Measurements from ENCODE around the gene UACA. TPM values are rescaled to one million over a fixed set of nuclear protein-coding genes. Genes with fewer than 3 reads are reported as not detected.

UACA gene
- total and polyA plus RNA-seq, 4 donors: 9.2 to 195 (median 37.9) TPM

DNA sequence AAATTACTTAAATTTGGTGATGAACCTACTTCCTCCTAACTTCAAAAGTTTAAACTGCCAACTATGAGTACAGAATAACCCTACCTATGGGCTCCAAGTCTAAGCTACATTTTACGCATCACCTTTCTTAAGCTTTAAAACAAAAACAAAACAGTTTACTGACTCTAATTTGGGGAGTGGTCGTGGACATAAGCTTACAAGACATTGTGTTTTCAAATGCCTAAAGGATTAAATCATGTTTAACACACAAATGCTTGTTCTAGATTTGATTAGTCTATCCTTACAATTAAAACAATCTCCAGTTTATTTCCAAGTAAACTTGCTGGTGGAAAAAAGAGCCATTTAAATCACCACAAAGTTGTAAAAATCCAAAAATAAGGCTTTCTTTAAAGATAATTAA lies 62.2 kb downstream of the UACA start:
- Histone ChIP-seq H3K9ac (ENCODE audit: insufficient read depth in 1 of 2, low read length in 2 of 2) (peak overlapping the region in 1 of 2 donors; percentile 81), H3K27ac (ENCODE audit: low read depth in 1 of 2, low read length in 1 of 2) (no peak overlapping the region), H3K4me3 (no peak overlapping the region), H3K9me3 (ENCODE audit: control insufficient read depth in 4 of 4, insufficient read depth in 3 of 4, low read length in 3 of 4) (no peaks in the 10 kb centered on the region), H3K36me3 (ENCODE audit: control insufficient read depth in 4 of 4, insufficient read depth in 4 of 4, low read length in 4 of 4) (peaks cover 0 to 3% (median 0%) of the 10 kb centered on the region in 4 donors), H3K4me1 (ENCODE audit: control insufficient read depth in 5 of 5, insufficient read depth in 5 of 5, low read length in 5 of 5) (peaks cover 6 to 56% (median 14%) of the 10 kb centered on the region in 5 donors), H3K27me3 (ENCODE audit: control insufficient read depth in 3 of 3, insufficient read depth in 3 of 3, low read length in 2 of 3) (no peaks in the 10 kb centered on the region)
- no peak for ATAC-seq (ENCODE audit: insufficient read depth, low FRiP score)
- TF ChIP-seq, protein P1, sequence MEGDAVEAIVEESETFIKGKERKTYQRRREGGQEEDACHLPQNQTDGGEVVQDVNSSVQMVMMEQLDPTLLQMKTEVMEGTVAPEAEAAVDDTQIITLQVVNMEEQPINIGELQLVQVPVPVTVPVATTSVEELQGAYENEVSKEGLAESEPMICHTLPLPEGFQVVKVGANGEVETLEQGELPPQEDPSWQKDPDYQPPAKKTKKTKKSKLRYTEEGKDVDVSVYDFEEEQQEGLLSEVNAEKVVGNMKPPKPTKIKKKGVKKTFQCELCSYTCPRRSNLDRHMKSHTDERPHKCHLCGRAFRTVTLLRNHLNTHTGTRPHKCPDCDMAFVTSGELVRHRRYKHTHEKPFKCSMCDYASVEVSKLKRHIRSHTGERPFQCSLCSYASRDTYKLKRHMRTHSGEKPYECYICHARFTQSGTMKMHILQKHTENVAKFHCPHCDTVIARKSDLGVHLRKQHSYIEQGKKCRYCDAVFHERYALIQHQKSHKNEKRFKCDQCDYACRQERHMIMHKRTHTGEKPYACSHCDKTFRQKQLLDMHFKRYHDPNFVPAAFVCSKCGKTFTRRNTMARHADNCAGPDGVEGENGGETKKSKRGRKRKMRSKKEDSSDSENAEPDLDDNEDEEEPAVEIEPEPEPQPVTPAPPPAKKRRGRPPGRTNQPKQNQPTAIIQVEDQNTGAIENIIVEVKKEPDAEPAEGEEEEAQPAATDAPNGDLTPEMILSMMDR (IDR thresholded peaks at IDR 0.05; ENCODE audit: control extremely low read depth, extremely low read depth): no peak
- WGBS, 2 donors: 61 to 75% methylated on average over 2 of the region's 2 CpGs
- peak in 2 of 3 donors; percentile 38 to 62 for DNase-seq

DNA sequence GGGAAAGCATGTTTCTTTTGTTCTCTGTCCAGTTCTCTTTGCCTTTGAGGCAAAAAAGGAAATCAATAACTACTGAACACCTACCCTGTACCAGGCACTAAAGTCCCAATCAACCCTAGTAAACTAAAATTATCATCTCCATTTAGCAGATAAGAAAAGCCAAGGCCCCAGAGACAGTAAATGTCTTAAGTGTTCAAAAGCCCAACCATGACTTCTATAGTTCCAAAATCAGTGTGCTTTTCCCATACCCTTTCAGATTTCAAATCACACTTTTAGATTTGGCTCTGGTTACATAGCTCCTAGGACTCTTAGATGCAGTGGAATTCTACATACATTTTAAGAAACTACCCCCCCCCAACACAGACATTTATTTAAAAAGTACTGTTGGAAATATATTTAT lies 63.5 kb downstream of the UACA start:
- Histone ChIP-seq H3K9me3 (ENCODE audit: control insufficient read depth in 4 of 4, insufficient read depth in 3 of 4, low read length in 3 of 4) (no peaks in the 10 kb centered on the region), H3K36me3 (ENCODE audit: control insufficient read depth in 4 of 4, insufficient read depth in 4 of 4, low read length in 4 of 4) (peaks cover 0 to 3% (median 0%) of the 10 kb centered on the region in 4 donors), H3K9ac (ENCODE audit: insufficient read depth in 1 of 2, low read length in 2 of 2) (peak overlapping the region in 1 of 2 donors; percentile 75), H3K4me1 (ENCODE audit: control insufficient read depth in 5 of 5, insufficient read depth in 5 of 5, low read length in 5 of 5) (peaks cover 6 to 56% (median 14%) of the 10 kb centered on the region in 5 donors), H3K27ac (ENCODE audit: low read depth in 1 of 2, low read length in 1 of 2) (no peak overlapping the region), H3K4me3 (no peak overlapping the region), H3K27me3 (ENCODE audit: control insufficient read depth in 3 of 3, insufficient read depth in 3 of 3, low read length in 2 of 3) (peaks cover 0 to 2% (median 0%) of the 10 kb centered on the region in 3 donors)
- ATAC-seq (ENCODE audit: insufficient read depth, low FRiP score): no peak
- peak in 2 of 3 donors; percentile 77 to 84 for DNase-seq
- TF ChIP-seq, protein P1 (IDR thresholded peaks at IDR 0.05; ENCODE audit: control extremely low read depth, extremely low read depth): no peak

DNA sequence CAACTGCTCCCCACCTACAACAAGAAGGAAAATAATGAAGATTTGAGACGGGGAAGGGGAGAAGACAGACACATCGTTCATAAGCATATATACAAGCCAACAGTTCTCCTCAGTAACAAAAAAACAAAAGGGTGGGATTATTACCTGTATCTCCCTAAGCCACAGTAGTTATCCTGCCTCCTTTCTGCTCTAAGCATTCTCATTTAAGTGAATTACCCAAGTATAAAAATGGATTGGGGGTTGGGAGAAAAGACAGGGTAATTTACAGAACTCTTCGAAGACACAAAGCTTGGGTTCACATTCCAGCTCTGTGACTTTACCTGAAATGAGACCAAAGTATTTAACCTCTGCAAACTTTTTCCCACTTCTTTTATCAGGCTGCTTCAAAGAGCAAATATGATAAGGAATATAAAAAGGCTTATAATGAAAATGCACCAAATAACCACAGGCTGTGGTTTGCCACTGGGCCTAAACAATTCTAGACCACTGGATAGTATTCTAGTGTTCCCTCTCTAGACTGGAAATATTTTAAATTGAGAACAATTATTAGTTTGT lies 64.4 kb downstream of the UACA start:
- peaks cover 0 to 4% (median 0%) of the 10 kb centered on the region in 4 donors for H3K36me3 ChIP-seq (ENCODE audit: control insufficient read depth in 4 of 4, insufficient read depth in 4 of 4, low read length in 4 of 4)
- H3K4me1 ChIP-seq (ENCODE audit: control insufficient read depth in 5 of 5, insufficient read depth in 5 of 5, low read length in 5 of 5): peaks cover 6 to 56% (median 14%) of the 10 kb centered on the region in 5 donors
- no peak overlapping the region for H3K4me3 ChIP-seq
- 56 to 81% methylated on average over 3 of the region's 3 CpGs for WGBS, 2 donors
- H3K27ac ChIP-seq (ENCODE audit: low read depth in 1 of 2, low read length in 1 of 2): peak overlapping the region in 1 of 2 donors; percentile 21
- DNase-seq (no peak), ATAC-seq (ENCODE audit: insufficient read depth, low FRiP score) (no peak)
- TF ChIP-seq, protein P1 (IDR thresholded peaks at IDR 0.05; ENCODE audit: control extremely low read depth, extremely low read depth): no peak
- H3K27me3 ChIP-seq (ENCODE audit: control insufficient read depth in 3 of 3, insufficient read depth in 3 of 3, low read length in 2 of 3): peaks cover 0 to 2% (median 0%) of the 10 kb centered on the region in 3 donors
- no peaks in the 10 kb centered on the region for H3K9me3 ChIP-seq (ENCODE audit: control insufficient read depth in 4 of 4, insufficient read depth in 3 of 4, low read length in 3 of 4)
- no peak overlapping the region for H3K9ac ChIP-seq (ENCODE audit: insufficient read depth in 1 of 2, low read length in 2 of 2)

DNA sequence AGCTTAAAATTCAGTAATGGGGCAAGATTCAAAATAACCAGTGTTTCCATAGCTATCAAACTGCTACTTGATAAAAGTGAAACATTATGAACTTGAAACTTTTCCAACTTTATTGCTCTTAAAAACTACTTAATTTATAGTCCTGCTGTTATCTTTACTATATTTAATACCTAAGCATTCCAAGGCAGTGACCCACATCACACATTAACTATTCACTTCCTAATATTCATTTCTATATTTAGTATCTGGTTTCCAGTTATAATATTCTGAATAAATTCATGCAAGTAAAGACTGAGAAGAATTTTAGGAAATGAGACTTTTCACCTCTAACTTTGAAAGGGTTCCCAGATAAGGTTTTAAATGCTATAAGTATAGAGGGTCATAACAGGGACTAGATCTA lies 64.9 kb downstream of the UACA start:
- H3K27ac ChIP-seq (ENCODE audit: low read depth in 1 of 2, low read length in 1 of 2): peak overlapping the region in 1 of 2 donors; percentile 21
- H3K27me3 ChIP-seq (ENCODE audit: control insufficient read depth in 3 of 3, insufficient read depth in 3 of 3, low read length in 2 of 3): peaks cover 0 to 2% (median 0%) of the 10 kb centered on the region in 3 donors
- peaks cover 3 to 53% (median 11%) of the 10 kb centered on the region in 5 donors for H3K4me1 ChIP-seq (ENCODE audit: control insufficient read depth in 5 of 5, insufficient read depth in 5 of 5, low read length in 5 of 5)
- no peak overlapping the region for H3K4me3 ChIP-seq
- no peak for ATAC-seq (ENCODE audit: insufficient read depth, low FRiP score)
- H3K36me3 ChIP-seq (ENCODE audit: control insufficient read depth in 4 of 4, insufficient read depth in 4 of 4, low read length in 4 of 4): peaks cover 0 to 9% (median 0%) of the 10 kb centered on the region in 4 donors
- H3K9ac ChIP-seq (ENCODE audit: insufficient read depth in 1 of 2, low read length in 2 of 2): no peak overlapping the region
- no peak for DNase-seq
- no peaks in the 10 kb centered on the region for H3K9me3 ChIP-seq (ENCODE audit: control insufficient read depth in 4 of 4, insufficient read depth in 3 of 4, low read length in 3 of 4)
- TF ChIP-seq, protein P1 (IDR thresholded peaks at IDR 0.05; ENCODE audit: control extremely low read depth, extremely low read depth): no peak

Measured in lung (tissue), 12 donors.